Kidney epithelial cell (primary cell): ENCODE measurements around the gene UIMC1. TPM values are rescaled to one million over a fixed set of nuclear protein-coding genes. Genes with fewer than 3 reads are reported as not detected.
A peak's percentile ranks its signal among the peaks of the same experiment; 100 is the strongest.
"Not testable (repeated sequence)": the region's sequence is repeated elsewhere in the genome, so short reads cannot be mapped to it uniquely, and the experiment has no call there.

Experiments
- DNase-seq: peaks from one replicate; pipeline ENCODE4 v3.0.0-alpha.2; 2010; ENCODE audit warnings: low read depth
- H3K27me3 ChIP-seq: 2 replicates; pipeline ENCODE4 v1.6.0; 2011; ENCODE audit warnings: low read length; ENCODE audit not compliant: control insufficient read depth, insufficient read depth
- H3K36me3 ChIP-seq: 2 replicates; pipeline ENCODE4 v1.5.1; 2011; ENCODE audit warnings: low read length; ENCODE audit not compliant: control insufficient read depth, insufficient read depth
- H3K4me3 ChIP-seq: 2 replicates; pipeline ENCODE4 v1.5.1; 2011; ENCODE audit warnings: low read depth, mild to moderate bottlenecking, control low read depth, low read length
- total RNA-seq: library from RNA; depleted of rRNA; stranded (reverse); fragments of >200 nt; gene quantifications from 2 replicates; pipeline ENCODE4 v1.2.3, GENCODE V29; 2015
- TF ChIP-seq, protein P1 (sequence below): IDR thresholded peaks from 2 replicates; pipeline ENCODE4 v1.5.1; 2011; ENCODE audit warnings: mild to moderate bottlenecking, moderate library complexity, low read length, control low read depth, inconsistent platforms; ENCODE audit not compliant: insufficient read depth, poor library complexity, severe bottlenecking

Gene UIMC1
- total RNA-seq, 1 donor from 2014 or later, result 24.5 TPM

GRCh38 chr5:177008716-177009115 lies 2.1 kb upstream of the UIMC1 start:
- TF ChIP-seq, protein P1, sequence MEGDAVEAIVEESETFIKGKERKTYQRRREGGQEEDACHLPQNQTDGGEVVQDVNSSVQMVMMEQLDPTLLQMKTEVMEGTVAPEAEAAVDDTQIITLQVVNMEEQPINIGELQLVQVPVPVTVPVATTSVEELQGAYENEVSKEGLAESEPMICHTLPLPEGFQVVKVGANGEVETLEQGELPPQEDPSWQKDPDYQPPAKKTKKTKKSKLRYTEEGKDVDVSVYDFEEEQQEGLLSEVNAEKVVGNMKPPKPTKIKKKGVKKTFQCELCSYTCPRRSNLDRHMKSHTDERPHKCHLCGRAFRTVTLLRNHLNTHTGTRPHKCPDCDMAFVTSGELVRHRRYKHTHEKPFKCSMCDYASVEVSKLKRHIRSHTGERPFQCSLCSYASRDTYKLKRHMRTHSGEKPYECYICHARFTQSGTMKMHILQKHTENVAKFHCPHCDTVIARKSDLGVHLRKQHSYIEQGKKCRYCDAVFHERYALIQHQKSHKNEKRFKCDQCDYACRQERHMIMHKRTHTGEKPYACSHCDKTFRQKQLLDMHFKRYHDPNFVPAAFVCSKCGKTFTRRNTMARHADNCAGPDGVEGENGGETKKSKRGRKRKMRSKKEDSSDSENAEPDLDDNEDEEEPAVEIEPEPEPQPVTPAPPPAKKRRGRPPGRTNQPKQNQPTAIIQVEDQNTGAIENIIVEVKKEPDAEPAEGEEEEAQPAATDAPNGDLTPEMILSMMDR, result no peak
- no peak for DNase-seq
- Histone ChIP-seq H3K36me3 (no peaks in the 10 kb centered on the region), H3K4me3 (no peak overlapping the region), H3K27me3 (no peaks in the 10 kb centered on the region)

DNA sequence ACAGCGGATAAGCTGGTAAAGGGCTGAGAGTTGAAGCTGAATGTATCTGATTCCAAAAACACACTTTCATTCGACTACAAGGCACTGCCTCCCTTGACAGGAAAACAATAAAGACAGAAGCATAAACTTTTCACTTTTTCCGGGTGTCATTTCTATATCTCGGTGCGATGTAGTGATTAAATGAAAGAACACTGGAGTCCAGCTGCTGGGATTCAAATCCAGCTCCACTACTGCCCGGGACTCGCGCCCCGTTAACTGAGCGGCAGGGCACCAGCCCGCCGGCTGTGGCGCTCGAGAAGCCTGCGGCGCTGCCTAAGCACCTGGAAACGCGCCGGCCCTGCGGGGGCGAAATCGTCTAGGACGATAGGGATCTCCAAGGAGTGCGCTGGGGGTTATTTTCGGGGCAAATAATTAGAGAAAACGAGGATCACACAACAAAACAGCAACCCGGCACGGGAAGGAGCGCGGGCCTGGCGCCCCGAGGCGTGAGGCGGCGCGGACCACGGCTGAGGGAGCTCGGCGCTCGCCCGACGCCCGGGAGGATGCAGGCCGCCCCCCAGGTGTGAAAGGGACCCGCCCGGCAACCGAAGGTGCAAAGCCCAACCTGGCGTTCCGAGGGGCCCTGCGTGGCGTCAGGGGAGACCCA lies 837 bp downstream of the UIMC1 start:
- H3K27me3 ChIP-seq, result no peaks in the 10 kb centered on the region
- TF ChIP-seq, protein P1, result peak; percentile 69
- H3K36me3 ChIP-seq, result no peaks in the 10 kb centered on the region
- H3K4me3 ChIP-seq, result peak overlapping the region; percentile 99
- no peak for DNase-seq

DNA sequence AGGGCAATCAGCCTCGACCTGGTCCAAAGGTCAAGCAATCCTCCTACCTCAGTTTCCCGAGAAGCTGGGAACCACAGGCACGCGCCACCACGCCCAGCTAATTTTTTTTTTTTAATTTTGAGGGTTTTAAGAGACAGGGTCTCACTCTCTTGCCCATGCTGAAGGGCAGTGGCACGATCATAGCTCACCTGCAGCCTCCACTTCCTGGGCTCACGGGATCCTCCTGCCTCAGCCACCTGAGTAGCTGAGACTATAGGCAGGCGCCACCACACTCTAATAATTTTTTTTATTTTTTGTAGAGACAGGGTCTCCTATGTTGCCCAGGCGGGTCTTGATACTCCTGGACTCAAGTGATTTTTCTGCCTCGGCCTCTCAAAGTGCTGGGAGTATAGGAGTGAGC lies 1.6 kb downstream of the UIMC1 start:
- peak overlapping the region; percentile 99 for H3K4me3 ChIP-seq
- no peaks in the 10 kb centered on the region for H3K27me3 ChIP-seq
- H3K36me3 ChIP-seq, result no peaks in the 10 kb centered on the region
- no peak for DNase-seq
- TF ChIP-seq, protein P1, result no peak

DNA sequence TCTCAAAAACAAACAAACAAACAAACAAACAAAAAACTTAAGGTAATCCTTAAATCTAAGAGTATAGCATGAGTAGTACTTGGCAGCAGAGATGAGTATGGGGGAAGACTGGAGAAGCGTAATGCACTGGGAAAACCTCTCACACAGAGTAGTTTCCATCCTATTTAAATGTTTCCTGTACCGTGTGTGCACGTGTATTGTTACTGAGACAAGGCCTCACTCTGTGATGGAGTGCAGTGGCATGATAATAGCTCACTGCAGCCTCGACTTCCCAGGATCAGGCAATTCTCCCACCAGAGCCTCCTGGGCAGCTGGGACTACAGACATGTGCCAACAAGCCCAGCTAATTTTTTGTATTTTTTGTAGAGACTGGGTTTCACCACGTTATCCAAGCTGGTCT lies 2.9 kb downstream of the UIMC1 start:
- DNase-seq, result no peak

GRCh38 chr5:176999526-176999925 lies 7.1 kb downstream of the UIMC1 start:
- not testable (repeated sequence) for H3K4me3 ChIP-seq, DNase-seq, H3K27me3 ChIP-seq

More for the DNA sequence above, 2.9 kb downstream of the UIMC1 start:
- no peak overlapping the region for H3K4me3 ChIP-seq
- no peaks in the 10 kb centered on the region for H3K27me3 ChIP-seq
- TF ChIP-seq, protein P1, result no peak
- no peaks in the 10 kb centered on the region for H3K36me3 ChIP-seq

GRCh38 chr5:176998828-176999227 lies 7.8 kb downstream of the UIMC1 start:
- Histone ChIP-seq H3K27me3 (no peaks in the 10 kb centered on the region), H3K4me3 (no peak overlapping the region), H3K36me3 (no peaks in the 10 kb centered on the region)
- no peak for DNase-seq
- TF ChIP-seq, protein P1, result no peak

More at GRCh38 chr5:176999526-176999925, 7.1 kb downstream of the UIMC1 start:
- not testable (repeated sequence) for H3K36me3 ChIP-seq
